HG02852 (cell line): ENCODE results near the gene SLC6A4.

Experiments used
- ATAC-seq: cut with Tn5 transposase; IDR thresholded peaks from one replicate; pipeline ENCODE4 v1.9.1; 2021; ENCODE audit warnings: mild to moderate bottlenecking, moderate library complexity; ENCODE audit not compliant: unreplicated experiment

SLC6A4 gene

DNA sequence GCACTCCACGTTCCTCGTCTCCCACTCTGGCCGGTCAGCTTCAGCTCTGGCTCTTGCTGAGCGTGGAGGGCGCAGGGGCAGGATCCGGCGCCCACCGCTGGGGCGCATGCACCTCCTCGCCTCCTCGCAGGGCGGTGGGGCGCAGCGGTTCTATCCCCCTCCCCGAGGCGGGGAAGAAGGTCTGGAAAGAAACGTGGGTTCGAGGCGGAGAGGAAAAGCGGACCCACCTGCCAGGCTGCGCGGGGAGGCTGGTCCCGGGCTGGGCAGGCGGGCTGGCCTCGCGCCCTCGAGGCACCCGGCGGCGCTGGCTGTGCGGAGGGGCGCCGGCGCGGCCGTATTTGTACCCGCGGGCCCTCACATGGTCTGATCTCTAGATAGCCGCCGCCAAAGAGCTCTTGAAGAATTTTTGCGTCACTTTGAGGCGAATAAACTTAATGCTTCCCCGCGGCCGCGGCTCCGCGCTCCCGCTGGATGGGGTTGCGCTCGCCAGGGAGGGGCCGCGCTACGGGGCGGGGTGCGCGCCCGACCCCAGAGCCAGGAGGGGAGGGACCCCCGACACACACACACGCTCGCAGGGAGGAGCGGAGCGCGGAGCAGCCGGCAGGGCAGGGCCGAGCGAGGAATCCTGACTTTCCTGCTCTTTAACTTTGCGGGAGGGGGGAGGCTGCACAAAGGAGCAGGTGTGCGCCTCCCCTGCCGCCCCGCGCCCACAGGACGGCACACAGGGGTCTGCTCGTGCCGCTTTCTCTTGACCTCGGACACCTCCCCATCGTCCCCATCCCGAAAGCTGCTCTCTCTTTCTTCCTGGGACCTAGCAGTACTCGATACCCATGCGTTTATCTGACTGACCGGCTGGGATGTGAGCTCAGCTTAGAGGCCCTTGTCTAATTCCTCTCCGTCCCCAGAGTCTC is at the start of gene SLC6A4:
TSS of gene SLC6A4 (minus strand) at position 312 of the 911 bp plus-strand sequence. CDS start 13,739 bp downstream, outside the sequence.
- ATAC-seq: no peak

DNA sequence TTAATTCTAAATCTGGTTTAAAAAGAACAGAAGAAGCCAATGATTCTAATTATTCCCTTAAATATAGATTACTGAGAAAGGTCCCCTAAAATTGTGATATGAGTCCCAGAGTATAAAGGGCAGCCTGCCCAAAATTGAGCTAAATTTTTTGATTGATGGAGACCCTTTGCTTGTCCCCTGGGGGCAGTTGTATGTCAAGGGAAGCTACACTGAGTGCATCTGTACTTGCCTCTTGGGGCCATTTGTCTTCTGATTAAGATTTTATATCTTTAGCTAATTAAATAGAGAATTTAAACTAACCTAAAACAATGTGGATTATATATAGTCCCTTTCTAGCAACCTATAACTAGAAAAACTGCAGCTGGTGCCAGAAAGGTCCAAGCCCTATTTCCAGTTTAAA is 43.7 kb upstream of the SLC6A4 start:
- ATAC-seq: no peak

DNA sequence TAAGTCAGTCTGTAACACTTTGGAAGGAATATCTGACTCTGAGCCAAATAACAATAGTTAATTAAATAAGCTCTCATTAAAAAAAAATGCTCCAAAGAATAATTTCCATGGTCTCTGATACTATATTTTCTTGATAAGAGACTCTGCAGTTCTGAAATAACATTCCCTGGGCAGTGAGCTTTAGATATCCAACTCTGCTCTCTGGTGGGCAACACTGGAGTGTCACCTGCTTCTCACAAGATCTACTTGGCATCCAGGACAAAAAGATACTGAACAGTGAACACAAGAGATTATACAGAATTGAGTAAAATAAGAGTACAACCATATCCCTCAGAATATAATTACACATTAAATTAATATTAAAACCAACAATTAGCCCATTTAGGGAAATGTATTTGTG is 42.5 kb upstream of the SLC6A4 start:
- ATAC-seq: no peak

DNA sequence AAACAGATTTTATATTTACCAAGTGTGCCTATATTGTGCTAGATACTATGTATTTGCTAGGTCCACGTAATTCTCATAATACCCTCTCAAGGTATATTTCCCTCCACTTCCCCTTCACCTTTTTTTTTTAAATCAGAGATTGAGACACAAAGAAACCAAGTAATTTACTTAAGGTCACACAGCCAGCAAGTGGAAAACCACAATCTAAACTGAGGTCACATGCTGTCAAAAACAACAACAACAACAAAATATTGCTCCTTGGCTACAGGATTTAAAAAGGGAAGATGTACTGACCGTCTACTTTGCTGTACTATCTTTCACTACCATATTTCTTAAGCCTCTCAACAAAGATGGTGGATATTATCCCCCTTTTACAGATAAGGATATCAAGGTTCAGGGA is 40.4 kb upstream of the SLC6A4 start:
- no peak for ATAC-seq

DNA sequence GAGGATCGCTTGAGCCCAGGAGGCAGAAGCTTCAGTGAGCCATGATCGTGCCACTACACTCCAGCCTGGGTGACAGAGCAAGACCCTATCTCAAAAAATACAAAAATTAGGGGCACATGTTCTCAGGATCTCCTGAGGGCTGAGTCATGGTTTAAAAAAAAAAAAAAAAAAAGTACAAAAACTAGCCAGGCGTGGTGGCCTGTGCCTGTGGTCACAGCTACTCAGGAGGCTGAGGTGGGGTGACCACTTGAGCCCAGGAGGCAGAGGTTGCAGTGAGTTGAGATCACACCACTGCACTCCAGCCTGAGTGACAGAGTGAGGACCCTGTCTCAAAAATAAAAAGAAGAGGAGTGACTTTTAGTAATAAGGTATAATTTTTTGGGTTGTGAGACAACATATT is 39.4 kb upstream of the SLC6A4 start:
- ATAC-seq: no peak

DNA sequence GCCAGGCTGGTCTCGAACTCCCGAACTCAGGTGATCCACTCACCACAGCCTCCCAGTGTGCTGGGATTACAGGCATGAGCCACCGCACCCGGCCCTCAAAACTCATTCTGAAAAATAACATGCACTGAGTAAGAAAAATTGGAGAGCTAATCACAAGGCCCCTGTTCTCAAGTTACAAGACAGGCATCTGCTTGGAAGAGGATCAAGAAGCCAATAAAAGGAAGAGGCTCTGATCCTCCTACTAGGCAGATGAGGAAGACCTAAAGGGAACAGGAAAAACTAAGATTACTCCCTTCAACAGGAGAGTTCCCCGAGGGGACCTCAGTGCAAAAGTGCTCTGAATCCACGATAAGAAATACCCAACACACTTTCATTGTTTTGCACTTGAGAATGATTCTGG is 37.9 kb upstream of the SLC6A4 start:
- ATAC-seq: no peak

DNA sequence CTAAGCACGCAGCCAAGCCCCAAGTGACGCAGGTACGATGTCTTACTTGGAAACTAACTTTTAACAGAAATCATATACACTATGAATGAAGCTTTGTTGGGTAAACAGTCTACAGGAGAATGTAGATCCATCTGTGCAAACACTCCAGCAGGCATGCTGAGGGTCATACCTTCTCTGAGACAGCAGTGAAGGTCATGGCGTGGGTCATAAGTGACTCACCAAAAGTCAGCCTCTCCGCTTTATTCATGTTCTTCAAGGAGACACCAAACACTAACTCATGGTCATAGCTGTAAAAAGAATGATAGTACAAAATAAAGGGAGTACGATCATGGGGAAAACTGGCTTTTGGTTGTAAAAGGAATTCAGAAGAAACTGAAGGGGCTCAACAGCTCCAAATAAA is 35.6 kb upstream of the SLC6A4 start:
- no peak for ATAC-seq

DNA sequence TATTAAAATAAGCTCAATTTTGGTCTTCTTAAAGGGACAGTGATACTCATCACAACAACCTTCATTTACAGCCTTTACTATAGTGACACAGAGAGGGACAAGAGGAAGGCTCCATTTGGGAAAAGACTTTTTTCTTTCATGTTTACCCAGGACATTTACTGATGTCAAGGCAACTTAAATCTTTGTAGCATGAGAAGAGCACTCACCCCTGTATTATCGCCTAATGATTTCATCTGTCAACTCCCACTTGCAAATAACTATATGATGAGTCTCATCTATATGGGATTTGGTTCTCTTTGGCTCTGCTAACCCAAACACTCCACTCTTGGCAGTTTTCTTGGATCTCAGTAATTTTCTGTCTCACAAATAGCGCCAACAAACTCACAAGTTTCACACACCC is 32.1 kb upstream of the SLC6A4 start:
- ATAC-seq: no peak

DNA sequence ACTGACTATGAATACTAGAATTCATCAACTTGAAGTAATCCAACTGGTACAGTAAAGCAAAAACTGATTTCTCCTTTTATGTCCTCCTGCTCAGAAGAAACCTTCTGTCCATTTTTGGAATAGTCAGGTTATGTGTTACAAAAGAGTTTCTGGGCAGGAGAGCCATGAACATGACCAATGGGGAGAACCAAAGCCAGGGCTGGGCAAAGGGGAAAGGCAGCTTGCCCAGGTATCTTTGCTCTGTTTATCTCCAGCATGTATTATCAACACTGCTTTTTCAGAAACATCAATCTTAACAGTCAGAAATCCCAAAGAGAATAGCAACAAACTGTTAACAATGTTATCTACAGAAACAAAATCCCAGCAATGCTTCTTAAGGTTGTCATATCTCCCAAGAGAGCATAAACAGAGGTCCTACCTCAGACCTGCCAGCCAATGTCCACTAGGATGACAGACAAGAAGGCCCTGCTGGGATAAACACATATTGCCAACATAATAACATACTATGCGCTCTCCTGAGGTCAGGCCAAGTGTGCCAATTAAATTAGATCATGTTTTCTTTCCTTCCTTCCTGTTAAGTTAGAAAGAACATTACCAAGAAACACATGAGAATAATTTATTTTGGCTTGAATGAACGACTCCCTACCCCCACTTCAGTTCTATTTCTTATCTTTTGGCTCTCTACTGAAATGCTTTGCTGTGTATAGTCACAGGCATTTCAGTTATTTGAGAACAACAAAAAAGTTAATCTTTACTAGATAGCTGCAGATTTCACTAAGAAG is 28.2 kb upstream of the SLC6A4 start:
- ATAC-seq: no peak

DNA sequence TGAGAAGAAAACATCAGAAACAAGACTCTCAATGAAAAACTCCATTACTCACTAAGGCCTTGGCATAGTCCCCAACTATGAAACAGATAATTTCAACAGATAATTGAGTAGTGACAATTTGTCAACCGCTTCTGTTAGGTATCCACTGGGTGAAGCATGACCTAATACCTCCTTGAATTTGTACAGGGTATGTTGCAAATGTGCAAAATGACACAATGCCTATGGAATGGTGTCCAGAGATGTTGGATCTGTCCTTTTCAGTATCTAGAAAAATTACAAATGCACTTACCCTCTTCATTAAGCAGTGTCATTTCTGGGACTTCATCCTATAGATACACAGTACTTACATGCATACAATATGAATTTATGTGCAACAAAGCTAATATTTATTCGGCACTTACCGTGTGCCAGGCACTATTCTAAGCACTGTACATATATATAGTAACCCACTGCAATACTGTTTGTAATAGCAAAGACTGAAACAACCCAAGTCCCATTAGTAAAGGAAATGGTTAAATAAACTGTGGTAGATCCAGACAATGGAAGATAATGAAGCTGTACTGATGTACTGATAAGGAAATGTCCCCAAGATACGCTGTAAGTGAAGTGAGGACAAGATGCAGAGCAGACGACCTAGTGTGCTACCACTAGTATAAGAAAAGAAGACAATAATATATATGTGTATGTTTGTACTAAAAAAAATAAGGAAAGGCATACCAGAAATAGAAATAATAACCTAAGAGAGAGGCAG is 21.4 kb upstream of the SLC6A4 start:
- no peak for ATAC-seq

DNA sequence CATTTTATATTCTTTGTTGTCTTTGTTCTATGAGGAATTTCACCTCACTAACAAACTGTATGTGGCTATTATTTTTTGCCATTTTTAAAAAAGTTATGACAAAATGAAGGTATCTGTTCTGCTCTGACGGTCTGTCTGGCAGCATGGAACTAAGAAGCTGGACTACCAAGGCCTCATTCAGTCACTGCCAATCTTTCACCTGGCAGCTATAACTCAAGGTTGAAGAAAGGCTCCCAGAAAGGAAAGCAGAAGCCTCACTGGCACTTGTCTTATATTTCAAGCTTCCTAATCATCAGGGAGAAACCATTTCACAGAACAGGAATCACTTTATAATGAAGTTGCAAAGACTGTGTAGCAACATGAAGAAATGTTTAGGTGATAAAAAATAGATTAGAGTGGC is 18.7 kb upstream of the SLC6A4 start:
- no peak for ATAC-seq

DNA sequence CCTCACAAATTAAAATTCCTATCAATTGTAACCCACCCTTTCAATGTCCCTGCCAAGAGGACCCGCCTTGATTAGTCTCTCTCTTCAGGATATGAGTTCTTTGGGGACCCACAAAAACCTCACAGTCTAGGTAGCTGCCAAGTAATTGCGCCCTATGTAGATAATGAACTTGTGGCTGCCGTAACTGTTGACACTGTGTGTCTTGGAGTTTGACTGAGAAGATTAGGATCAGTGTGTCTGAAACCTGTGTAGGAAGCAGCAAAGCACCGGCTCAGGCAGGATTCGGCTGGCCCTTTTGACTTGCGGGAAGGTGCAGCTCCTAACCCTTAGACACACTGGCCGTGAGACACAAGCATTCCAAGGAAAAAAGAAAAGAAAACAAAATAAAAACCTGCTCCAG is 17.8 kb upstream of the SLC6A4 start:
- ATAC-seq: no peak

DNA sequence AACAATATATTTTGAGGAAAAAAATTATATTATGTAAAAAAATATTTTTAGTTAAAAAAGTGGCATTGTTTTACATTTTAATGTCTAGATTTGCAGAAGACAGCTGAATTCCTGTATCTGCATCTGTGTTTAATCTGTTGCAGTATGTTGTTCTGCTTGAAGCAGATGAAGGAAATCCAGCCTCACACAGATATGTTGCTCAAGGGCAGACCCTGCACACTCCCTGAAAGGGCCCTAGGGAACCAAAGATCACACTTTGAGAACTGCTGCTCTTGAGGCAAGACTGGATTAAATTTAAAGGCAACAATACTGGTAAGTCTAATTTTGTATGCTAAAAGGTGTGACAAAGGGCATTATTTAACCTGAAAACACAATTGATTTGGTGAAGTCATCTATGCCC is 16.4 kb upstream of the SLC6A4 start:
- no peak for ATAC-seq

DNA sequence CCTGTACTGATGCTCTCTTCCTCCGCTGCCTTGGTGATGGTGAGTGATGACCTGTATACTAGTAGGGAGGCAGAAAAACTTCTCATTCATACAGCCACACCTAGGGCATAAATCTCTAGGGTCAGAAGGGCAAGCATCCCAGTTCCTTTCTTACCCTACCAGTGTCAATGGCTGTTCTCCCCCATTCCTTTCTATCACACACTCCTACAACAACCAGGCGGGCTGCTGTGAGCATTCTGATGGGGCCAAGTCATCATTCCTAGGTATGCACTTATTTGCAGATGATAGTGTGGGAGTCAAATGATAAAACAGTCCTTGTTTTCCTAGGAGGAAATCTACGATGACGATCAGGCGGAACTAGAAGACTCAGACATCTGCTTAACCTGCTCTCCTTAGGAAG is 14.0 kb upstream of the SLC6A4 start:
- ATAC-seq: no peak

DNA sequence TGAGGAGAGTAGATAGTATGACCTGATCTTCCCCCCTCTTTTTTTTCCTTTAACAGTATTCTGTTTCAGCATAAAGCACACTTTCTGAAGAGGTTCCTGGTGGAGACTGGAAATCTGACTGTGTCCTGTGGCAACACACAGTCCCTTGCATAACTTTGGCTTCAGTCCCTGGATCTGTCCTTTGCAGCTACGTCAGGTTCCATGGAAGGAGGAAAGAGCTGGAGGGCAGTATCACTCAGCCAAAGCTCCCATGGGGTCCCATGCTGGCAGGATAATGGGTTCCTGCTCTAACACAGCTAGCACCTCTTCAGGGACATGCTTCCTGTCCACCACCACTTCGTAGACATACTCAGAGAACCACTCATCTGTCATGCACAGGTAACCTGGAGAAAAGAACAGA is 13.3 kb upstream of the SLC6A4 start:
- ATAC-seq: no peak

DNA sequence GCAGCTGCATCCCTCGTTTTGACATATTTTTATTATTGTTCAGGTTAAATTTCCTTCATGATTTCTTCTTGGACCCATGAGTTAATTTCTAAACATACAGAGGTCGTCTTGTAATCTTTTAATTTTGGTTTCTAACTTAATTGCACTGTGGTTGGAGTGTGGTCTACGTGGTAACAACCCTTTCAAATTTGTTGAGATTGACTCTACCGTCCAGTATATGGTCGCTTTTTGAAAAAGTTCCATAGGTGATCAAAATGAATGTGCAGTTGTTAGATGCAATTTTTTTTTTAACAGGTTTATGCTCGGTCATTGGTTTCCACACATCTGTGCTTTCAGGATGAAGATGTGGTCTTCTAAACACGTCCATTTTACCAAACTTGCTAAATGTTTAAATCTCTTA is 11.0 kb upstream of the SLC6A4 start:
- ATAC-seq: no peak

DNA sequence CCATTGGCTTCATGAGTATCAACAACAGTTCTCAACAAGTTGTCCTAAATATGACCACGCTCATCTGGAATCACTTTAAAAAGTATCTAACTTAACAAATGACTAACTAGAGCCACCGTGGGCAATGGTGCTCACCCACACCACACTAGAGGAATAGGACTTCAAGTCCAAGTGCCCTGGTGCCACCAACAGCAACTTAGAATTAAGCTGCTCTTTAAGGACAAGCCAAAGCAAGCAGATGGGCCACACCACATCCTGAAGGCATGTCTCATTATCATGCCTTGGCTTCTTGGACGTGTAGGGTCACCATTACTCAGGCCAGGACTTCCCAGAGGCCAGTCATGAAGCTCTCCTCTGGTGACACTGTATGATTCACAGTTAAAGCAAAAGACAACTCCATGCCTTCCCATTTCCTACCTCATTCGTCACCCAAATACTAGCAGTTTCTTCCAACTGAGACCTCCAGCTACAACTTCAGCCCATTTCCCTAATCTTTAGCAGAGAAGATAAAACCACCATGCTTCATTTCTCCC is 9.4 kb upstream of the SLC6A4 start:
- ATAC-seq: no peak

DNA sequence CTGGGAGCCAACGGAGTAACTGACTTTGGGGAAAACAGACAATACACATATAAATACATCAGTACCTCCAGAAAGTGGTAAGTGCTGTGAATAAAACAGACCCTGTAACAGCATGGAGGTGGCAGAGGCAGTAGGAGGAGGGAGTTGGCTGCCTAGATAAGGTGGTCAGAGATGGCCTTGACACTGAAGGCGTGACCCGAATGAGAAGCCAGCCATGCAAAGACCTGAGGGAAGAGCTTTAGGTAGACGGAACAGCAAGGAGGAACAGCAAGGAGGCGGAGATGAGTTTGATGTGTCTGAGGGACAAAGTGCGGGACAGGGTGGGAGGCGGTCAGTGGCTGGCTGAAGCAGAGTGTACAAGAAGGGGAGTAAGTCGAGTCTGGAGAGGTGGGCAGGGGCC is 8.1 kb upstream of the SLC6A4 start:
- no peak for ATAC-seq

DNA sequence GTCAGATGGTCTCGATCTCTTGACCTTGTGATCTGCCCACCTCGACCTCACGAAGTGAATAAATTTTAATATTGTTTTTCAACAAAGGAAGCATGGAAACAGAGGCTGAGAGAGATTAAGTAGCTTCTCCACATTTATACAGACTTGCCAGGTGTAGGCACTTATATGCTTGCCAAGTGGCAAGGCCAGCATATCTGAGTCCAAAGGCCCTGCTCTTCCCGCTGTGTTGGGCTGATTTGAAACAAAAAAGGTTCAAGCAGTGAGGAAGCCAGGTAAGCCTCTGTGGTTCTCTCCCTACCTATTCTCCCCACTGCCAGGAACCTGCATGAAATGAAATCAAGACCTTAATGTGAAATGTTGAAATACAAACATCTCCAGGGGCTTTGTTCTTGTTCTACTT is 7.5 kb upstream of the SLC6A4 start:
- ATAC-seq: no peak

DNA sequence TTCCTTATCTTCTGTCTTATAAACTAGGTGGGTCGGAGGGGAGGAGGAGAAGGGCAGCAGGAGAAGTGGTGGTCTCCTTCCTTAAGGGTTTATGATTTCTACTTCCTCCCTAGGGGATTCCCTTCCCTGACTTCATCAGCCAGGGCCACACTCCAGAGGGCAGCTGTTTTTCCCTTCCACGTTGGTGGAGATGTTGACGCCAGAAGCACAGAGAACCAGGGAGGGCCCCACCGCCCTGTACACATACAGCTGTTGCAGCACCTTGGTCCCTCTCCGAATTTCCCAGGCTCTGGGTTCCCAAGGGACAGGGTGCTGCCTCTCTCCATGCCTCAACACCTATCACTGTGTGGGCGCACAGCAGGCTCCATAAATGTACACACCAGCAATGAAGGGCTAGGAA is 5.6 kb upstream of the SLC6A4 start:
- ATAC-seq: no peak

DNA sequence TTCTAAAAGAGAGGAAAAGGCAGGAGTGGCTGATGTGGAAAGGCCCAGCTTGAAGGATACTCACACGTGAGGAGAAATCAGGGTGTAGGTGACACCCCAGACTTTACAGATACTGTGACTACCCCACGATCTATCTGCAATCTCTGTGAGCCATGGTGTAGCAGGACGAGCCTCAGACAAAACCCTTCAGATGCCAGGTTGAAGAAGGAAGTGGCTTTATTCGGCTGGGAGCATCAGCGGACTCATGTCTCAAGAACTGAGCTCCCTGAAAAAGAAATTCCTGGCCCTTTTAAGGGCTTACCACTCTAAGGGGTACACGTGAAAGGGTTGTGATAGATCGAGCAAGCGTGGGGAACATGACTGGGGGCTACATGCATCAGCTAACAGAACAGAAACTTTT is 4.7 kb upstream of the SLC6A4 start:
- ATAC-seq: no peak
